Measurements from ENCODE around the gene ORAI3.

Gene ORAI3

DNA sequence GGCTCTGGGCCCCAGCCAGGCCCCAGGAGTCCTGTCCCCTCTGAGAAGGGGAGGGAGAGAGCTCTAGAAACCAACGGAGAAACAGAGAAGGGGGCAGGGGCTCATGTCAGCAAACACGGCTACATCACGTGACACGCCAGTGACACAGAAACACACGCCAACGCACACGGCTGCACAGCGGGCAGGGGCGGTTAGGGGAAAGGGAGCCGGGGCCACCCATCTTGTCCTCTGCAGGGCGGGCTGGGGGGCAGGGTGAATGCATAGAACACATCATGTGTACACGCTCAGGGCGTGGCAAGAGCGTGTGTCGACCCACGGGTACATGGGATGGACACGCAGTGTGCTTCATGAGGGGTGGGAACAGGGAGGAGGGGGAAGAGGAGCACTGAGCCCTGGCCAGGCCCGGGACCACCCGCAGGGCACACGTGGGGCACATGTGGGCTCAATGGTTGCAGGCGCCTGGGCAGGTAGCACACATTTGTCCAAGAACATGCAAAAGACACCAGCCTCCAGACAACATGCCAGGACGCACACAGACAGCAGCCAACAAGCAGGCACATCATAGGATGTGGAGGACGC, 40.7 kb downstream of the ORAI3 start:
- TF ChIP-seq, protein P1, sequence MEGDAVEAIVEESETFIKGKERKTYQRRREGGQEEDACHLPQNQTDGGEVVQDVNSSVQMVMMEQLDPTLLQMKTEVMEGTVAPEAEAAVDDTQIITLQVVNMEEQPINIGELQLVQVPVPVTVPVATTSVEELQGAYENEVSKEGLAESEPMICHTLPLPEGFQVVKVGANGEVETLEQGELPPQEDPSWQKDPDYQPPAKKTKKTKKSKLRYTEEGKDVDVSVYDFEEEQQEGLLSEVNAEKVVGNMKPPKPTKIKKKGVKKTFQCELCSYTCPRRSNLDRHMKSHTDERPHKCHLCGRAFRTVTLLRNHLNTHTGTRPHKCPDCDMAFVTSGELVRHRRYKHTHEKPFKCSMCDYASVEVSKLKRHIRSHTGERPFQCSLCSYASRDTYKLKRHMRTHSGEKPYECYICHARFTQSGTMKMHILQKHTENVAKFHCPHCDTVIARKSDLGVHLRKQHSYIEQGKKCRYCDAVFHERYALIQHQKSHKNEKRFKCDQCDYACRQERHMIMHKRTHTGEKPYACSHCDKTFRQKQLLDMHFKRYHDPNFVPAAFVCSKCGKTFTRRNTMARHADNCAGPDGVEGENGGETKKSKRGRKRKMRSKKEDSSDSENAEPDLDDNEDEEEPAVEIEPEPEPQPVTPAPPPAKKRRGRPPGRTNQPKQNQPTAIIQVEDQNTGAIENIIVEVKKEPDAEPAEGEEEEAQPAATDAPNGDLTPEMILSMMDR (IDR thresholded peaks at IDR 0.05; ENCODE audit: low read depth, low read length), result no peak
- H3K4me3 ChIP-seq (ENCODE audit: low read depth, low read length), result no peak overlapping the region

DNA sequence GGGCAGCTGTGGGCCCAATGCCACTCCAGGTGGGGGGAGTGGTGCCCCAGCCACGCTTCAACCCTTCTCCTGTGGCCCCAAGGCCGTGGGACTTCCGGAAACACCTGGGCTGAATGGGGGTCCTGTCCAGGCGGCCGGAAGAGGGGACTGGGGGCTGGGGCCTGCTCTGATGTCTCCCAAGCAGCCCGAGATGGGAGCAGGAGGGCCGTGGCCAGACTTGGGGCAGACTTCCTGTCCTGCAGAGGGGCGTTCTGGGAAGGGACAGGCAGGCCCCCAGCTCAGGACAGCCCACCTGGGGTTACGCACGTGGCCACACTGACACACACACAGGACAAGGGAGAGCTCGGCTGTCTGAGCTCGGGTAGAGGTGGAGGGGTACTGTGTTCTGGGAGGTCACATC, 41.2 kb downstream of the ORAI3 start:
- TF ChIP-seq, protein P1 (IDR thresholded peaks at IDR 0.05; ENCODE audit: low read depth, low read length), result no peak
- H3K4me3 ChIP-seq (ENCODE audit: low read depth, low read length), result no peak overlapping the region

DNA sequence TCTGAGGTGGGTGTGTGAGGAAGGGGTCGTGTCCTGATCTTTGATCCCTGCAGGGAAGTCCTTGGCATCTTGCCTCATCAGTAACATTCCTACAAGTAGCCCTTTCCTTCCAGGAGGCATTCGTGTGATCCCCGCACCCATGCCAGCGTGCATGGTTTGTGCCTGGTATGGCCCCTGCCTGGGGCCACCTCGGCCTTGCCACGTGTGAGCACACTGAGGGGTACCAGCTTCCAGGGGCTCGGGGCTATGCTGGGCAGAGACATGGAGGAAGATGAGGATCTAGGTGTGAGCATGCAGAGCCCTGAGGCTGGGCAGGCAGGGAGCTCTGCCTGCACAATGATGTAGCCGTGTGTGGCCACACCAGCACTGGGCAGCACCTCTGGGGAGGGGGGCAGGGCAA, 42.2 kb downstream of the ORAI3 start:
- TF ChIP-seq, protein P1 (IDR thresholded peaks at IDR 0.05; ENCODE audit: low read depth, low read length), result no peak
- no peak overlapping the region for H3K4me3 ChIP-seq (ENCODE audit: low read depth, low read length)

DNA sequence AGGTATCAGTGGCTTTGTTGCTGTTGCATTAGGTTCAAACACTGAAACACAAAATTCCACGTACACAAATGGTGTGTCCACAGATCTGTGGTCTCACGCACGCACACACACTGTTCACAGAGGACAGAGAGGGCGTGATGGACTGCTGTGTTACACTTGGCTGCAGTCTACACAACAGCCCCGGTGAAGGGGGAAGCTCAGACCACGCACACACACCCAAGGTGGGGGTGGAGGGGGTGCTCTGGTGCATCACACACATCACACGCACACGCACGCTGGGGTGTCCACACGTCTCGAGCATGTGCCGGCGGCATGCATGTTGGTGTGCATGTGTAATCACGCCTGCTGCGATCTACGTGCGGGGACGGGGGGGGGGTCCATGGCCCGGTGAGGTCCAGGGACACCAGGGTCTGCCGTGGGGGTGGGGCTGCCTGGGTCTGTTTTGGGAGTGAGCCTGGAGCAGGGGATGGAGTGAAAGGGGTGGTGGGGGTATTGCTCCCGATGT, 43.5 kb downstream of the ORAI3 start:
- TF ChIP-seq, protein P1 (IDR thresholded peaks at IDR 0.05; ENCODE audit: low read depth, low read length), result no peak
- no peak overlapping the region for H3K4me3 ChIP-seq (ENCODE audit: low read depth, low read length)

DNA sequence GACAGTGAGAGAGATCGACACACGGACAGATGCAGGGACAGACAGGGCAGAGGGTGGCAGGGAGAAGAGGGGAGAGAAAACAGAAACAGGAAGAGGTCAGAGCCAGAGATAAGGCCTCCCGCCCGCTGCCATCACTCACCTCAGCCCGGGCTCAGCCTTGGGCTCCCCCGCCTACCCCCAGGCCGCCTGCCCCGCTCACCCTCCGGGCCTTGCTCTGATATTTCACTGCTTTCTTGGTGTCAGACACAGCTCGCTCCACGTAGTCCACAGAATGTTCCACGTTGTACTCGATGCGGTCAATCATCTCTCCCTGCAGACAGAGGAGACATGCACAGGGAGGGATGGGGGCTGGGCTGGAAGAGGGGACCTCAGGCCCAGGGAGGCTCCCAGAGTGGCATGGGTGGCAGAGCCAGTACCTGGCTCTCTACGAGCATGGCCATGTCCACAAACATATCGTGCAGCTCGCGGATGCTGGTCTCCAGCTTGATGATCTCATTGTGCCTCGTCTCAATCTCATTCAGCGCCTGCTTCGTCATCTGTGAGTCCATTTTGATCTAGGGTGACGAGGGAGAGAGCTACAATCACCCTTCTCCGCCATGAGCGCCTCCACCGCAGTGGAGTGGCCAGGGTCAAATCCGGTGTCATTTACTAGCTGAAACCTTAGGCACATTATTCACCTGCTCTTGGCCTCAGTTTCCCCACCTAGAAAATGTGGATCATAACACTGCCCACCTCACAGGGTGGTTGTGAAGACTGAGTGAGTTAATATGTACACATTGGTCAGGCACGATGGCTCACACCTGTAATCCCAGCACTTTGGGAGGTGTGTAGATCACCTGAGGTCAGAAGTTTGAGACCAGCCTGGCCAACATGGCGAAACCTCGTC, 44.3 kb downstream of the ORAI3 start:
- H3K4me3 ChIP-seq (ENCODE audit: low read depth, low read length), result no peak overlapping the region
- TF ChIP-seq, protein P1 (IDR thresholded peaks at IDR 0.05; ENCODE audit: low read depth, low read length), result no peak

DNA sequence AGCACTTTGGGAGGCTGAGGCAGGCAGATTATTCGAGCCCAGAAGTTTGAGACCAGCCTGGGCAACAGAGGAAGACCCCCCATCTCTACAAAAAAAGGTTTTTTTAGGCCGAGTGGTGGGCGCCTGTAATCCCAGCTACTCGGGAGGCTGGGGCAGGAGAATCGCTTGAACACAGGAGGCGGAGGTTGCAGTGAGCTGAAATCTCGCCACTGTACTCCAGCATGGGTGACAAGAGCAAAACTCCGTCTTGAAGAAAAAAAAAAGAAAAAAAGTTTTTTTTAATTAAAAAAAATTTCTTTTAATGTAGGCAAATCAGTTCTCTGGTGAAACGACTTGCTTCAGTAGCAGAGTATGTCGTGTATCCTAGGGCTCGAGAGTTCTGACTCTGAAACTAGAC, 47.1 kb downstream of the ORAI3 start:
- TF ChIP-seq, protein P1 (IDR thresholded peaks at IDR 0.05; ENCODE audit: low read depth, low read length), result no peak
- H3K4me3 ChIP-seq (ENCODE audit: low read depth, low read length), result no peak overlapping the region
